ENCODE data around the gene CHSY3.

Gene CHSY3

DNA sequence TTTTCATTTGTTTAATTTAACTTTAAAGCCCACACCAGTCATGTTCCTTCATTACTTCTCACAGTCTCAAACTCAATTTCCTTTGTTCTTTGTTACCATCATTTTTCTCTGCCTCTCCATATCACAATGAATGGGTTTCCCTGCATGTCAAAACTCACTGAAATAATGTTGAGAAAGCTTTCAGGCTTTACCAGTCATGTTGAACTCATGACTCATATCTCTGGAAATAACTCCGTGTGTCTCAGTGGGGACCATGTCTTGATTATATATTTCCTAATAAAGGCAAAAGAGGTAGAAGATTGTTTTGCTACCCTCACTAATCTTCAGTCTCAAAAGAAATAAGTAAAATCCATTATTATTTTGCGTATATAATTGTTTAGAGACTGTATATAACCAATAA lies 231.2 kb downstream of the CHSY3 start:
- no peak for TF ChIP-seq ZFX (IDR thresholded peaks at IDR 0.05; ENCODE audit: borderline replicate concordance)
- TF ChIP-seq, protein P1, sequence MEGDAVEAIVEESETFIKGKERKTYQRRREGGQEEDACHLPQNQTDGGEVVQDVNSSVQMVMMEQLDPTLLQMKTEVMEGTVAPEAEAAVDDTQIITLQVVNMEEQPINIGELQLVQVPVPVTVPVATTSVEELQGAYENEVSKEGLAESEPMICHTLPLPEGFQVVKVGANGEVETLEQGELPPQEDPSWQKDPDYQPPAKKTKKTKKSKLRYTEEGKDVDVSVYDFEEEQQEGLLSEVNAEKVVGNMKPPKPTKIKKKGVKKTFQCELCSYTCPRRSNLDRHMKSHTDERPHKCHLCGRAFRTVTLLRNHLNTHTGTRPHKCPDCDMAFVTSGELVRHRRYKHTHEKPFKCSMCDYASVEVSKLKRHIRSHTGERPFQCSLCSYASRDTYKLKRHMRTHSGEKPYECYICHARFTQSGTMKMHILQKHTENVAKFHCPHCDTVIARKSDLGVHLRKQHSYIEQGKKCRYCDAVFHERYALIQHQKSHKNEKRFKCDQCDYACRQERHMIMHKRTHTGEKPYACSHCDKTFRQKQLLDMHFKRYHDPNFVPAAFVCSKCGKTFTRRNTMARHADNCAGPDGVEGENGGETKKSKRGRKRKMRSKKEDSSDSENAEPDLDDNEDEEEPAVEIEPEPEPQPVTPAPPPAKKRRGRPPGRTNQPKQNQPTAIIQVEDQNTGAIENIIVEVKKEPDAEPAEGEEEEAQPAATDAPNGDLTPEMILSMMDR (IDR thresholded peaks at IDR 0.05) = no peak
- no peak overlapping the region for H3K27ac ChIP-seq

- no peak overlapping the region for H3K27ac ChIP-seq
- TF ChIP-seq, protein P1 (IDR thresholded peaks at IDR 0.05) = no peak
- TF ChIP-seq ZFX (IDR thresholded peaks at IDR 0.05; ENCODE audit: borderline replicate concordance) = no peak
Observed at GRCh38 chr5:130136300-130136699, 232.0 kb downstream of the CHSY3 start.

GRCh38 chr5:130137681-130138080 lies 233.4 kb downstream of the CHSY3 start:
- TF ChIP-seq, protein P1 (IDR thresholded peaks at IDR 0.05) = no peak
- TF ChIP-seq ZFX (IDR thresholded peaks at IDR 0.05; ENCODE audit: borderline replicate concordance) = no peak
- H3K27ac ChIP-seq = no peak overlapping the region

- no peak for TF ChIP-seq ZFX (IDR thresholded peaks at IDR 0.05; ENCODE audit: borderline replicate concordance)
- TF ChIP-seq, protein P1 (IDR thresholded peaks at IDR 0.05) = no peak
Observed at GRCh38 chr5:130138406-130139045, 234.3 kb downstream of the CHSY3 start.

DNA sequence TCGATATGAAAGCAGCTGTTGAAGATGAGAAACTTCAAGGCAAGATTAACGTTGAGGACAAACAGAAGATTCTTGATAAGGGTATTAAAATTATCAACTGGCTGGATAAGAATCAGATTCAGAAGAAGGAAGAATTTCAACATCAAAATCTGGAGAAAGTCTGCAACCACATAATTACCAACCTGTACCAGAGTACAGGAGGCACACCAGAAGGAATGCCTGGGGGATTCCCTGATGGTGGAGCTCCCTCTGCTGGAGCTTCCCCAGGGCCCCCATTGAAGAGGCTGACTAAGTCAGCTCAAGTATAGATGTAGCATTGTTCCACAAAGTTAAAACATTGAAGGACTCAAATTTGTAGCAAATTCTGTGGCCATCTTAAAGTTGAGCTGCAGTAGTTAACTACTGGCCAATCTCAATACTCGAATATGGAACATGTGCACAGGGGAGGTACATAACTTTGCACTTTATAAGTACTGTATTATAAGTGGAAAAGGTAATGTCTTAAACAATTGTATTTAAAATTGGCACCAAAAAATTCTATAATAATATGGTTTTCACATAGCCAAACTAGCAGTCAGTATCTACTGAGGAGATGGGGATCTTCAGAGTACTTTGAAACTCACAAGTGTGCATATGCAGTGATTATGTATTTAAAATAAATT lies 237.5 kb downstream of the CHSY3 start:
- no peak overlapping the region for H3K27ac ChIP-seq
- no peak for TF ChIP-seq ZFX (IDR thresholded peaks at IDR 0.05; ENCODE audit: borderline replicate concordance)
- TF ChIP-seq, protein P1 (IDR thresholded peaks at IDR 0.05) = peak; percentile 78

More at GRCh38 chr5:130138406-130139045, 234.3 kb downstream of the CHSY3 start:
- no peak overlapping the region for H3K27ac ChIP-seq

GRCh38 chr5:130151239-130151638 lies 247.0 kb downstream of the CHSY3 start:
- TF ChIP-seq ZFX (IDR thresholded peaks at IDR 0.05; ENCODE audit: borderline replicate concordance) = no peak
- TF ChIP-seq, protein P1 (IDR thresholded peaks at IDR 0.05) = no peak
- H3K27ac ChIP-seq = no peak overlapping the region

GRCh38 chr5:130155345-130156011 lies 251.2 kb downstream of the CHSY3 start:
- TF ChIP-seq, protein P1 (IDR thresholded peaks at IDR 0.05) = no peak
- H3K27ac ChIP-seq = no peak overlapping the region

Data from 22Rv1 (cell line).